DMS153 treated with DMSO at 0.1 percent for 48 hours (cell line): ENCODE measurements around the gene HOXA4.

ENCODE experiments used
- DNase-seq: peaks from one replicate; lab custom pipeline; 2025; ENCODE audit not compliant: unreplicated experiment; lab: John Stamatoyannopoulos, UW

The HOXA4 gene

GRCh38 chr7:27095050-27095896, 35.3 kb downstream of the HOXA4 start:
- DNase-seq, result no peak

- DNase-seq, result no peak
These were observed 36.1 kb downstream of the HOXA4 start for GRCh38 chr7:27094304-27095049.

- no peak for DNase-seq
These were observed 37.2 kb downstream of the HOXA4 start for GRCh38 chr7:27093184-27093895.

GRCh38 chr7:27092819-27093110, 37.8 kb downstream of the HOXA4 start:
- no peak for DNase-seq

GRCh38 chr7:27091941-27092818, 38.4 kb downstream of the HOXA4 start:
- DNase-seq, result no peak

GRCh38 chr7:27091105-27091504, 39.5 kb downstream of the HOXA4 start:
- no peak for DNase-seq

- no peak for DNase-seq
These were observed 42.3 kb downstream of the HOXA4 start for GRCh38 chr7:27088002-27088922.

GRCh38 chr7:27083646-27084045, 46.9 kb downstream of the HOXA4 start:
- no peak for DNase-seq

- DNase-seq, result no peak
These were observed 48.4 kb downstream of the HOXA4 start for GRCh38 chr7:27082171-27082570.

GRCh38 chr7:27080844-27081436, 49.6 kb downstream of the HOXA4 start:
- no peak for DNase-seq

GRCh38 chr7:27079234-27079975, 51.2 kb downstream of the HOXA4 start:
- no peak for DNase-seq

- no peak for DNase-seq
These were observed 51.8 kb downstream of the HOXA4 start for GRCh38 chr7:27078616-27079233.
